ENCODE measurements around the gene ASB7. TPM values are rescaled to one million over a fixed set of nuclear protein-coding genes. Genes with fewer than 3 reads are reported as not detected.

The ASB7 gene
- total and polyA plus RNA-seq, 2 donors: 6.5 to 10.6 TPM

- H3K4me3 ChIP-seq (ENCODE audit: low read length in 2 of 2): no peak overlapping the region
- no peak for DNase-seq (ENCODE audit: low read depth in 6 of 9, low spot score in 9 of 9)
- H3K9me3 ChIP-seq (ENCODE audit: control insufficient read depth in 2 of 2, insufficient read depth in 1 of 2, low read length in 1 of 2): no peaks in the 10 kb centered on the region
- no peaks in the 10 kb centered on the region for H3K27me3 ChIP-seq (ENCODE audit: control insufficient read depth in 2 of 2, insufficient read depth in 1 of 2, low read length in 1 of 2)
- WGBS: 98% methylated on average over 5 of the region's 5 CpGs
- no peaks in the 10 kb centered on the region for H3K4me1 ChIP-seq (ENCODE audit: control insufficient read depth in 2 of 2, insufficient read depth in 2 of 2, low read length in 2 of 2)
- no peak overlapping the region for H3K27ac ChIP-seq (ENCODE audit: low read depth in 1 of 2, low read length in 1 of 2)
- peaks cover 0 to 11% of the 10 kb centered on the region in 2 donors for H3K36me3 ChIP-seq (ENCODE audit: control insufficient read depth in 2 of 2, insufficient read depth in 2 of 2, low read length in 1 of 2)
These were observed 48.9 kb downstream of the ASB7 start for GRCh38 chr15:100651253-100651652.

- no peak overlapping the region for H3K27ac ChIP-seq (ENCODE audit: low read depth in 1 of 2, low read length in 1 of 2)
- no peak for DNase-seq (ENCODE audit: low read depth in 6 of 9, low spot score in 9 of 9)
- 97% methylated on average over 2 of the region's 2 CpGs for WGBS
- H3K9me3 ChIP-seq (ENCODE audit: control insufficient read depth in 2 of 2, insufficient read depth in 1 of 2, low read length in 1 of 2): no peaks in the 10 kb centered on the region
- no peaks in the 10 kb centered on the region for H3K4me1 ChIP-seq (ENCODE audit: control insufficient read depth in 2 of 2, insufficient read depth in 2 of 2, low read length in 2 of 2)
- H3K4me3 ChIP-seq (ENCODE audit: low read length in 2 of 2): no peak overlapping the region
- no peaks in the 10 kb centered on the region for H3K27me3 ChIP-seq (ENCODE audit: control insufficient read depth in 2 of 2, insufficient read depth in 1 of 2, low read length in 1 of 2)
- H3K36me3 ChIP-seq (ENCODE audit: control insufficient read depth in 2 of 2, insufficient read depth in 2 of 2, low read length in 1 of 2): peaks cover 0 to 11% of the 10 kb centered on the region in 2 donors
These were observed 49.7 kb downstream of the ASB7 start for GRCh38 chr15:100652116-100652515.

DNA sequence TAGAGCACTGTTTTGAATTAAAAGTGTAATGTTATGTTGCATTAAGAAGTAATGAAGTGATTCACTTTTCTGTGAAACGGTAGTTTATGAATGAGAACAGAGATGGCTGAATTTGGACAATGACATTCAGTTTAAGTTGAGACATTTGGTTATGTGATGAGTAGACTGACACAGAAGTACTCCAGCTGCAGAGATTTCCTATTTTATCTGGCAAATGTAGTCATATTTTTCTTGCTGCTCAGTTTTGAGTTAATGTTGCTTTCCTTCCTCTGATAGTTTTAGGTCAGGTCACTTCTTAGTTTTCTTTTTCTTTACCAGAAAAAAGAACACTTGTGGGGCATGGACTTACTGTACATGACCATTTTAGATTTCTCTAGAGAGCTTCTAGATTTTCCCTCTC lies 51.2 kb downstream of the ASB7 start:
- no peaks in the 10 kb centered on the region for H3K9me3 ChIP-seq (ENCODE audit: control insufficient read depth in 2 of 2, insufficient read depth in 1 of 2, low read length in 1 of 2)
- no peak for DNase-seq (ENCODE audit: low read depth in 6 of 9, low spot score in 9 of 9)
- no peak overlapping the region for H3K27ac ChIP-seq (ENCODE audit: low read depth in 1 of 2, low read length in 1 of 2)
- H3K4me1 ChIP-seq (ENCODE audit: control insufficient read depth in 2 of 2, insufficient read depth in 2 of 2, low read length in 2 of 2): no peaks in the 10 kb centered on the region
- peaks cover 0 to 11% of the 10 kb centered on the region in 2 donors for H3K36me3 ChIP-seq (ENCODE audit: control insufficient read depth in 2 of 2, insufficient read depth in 2 of 2, low read length in 1 of 2)
- no peak overlapping the region for H3K4me3 ChIP-seq (ENCODE audit: low read length in 2 of 2)
- 97% methylated on average over 1 of the region's 1 CpG for WGBS
- no peaks in the 10 kb centered on the region for H3K27me3 ChIP-seq (ENCODE audit: control insufficient read depth in 2 of 2, insufficient read depth in 1 of 2, low read length in 1 of 2)

DNA sequence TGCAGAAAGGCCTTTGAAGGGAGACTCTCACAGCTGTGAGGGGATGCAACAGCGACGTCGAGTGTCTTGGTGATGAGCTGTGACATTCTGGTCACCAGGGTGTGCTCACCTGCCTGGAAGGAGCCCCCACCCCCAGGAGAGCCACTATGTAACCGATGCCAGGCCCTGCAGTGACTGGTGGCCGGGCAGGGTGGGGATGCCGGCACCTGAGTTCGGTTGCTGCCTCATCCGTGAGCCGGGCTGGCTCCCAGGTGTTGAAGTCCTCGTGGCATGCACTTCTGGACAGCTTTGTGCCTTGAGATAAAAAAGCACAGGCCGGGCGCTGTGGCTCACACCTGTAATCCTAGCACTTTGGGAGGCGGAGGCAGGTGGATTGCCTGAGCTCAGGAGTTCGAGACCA lies 56.5 kb downstream of the ASB7 start:
- WGBS: 92% methylated on average over 14 of the region's 14 CpGs
- no peaks in the 10 kb centered on the region for H3K9me3 ChIP-seq (ENCODE audit: control insufficient read depth in 2 of 2, insufficient read depth in 1 of 2, low read length in 1 of 2)

DNA sequence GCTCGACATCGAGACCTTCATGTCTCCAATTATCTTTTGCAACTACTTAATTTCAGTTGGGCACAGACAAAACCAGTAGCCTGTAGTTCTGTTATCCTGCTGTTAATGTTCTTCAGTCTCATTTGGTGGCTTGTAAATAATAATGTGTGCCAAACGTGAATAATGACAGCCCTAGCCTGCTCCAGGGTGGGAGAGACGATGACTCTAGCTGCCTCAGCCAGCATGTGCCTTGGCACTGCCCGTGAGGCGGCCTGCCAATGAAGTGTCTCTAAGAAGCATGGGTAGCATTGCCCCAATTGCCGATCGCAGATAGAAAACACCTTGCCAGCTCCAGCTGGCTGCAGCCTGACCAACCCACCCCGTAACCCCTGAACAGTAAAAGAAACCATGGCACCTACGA lies 58.8 kb downstream of the ASB7 start:
- Histone ChIP-seq H3K27ac (ENCODE audit: low read depth in 1 of 2, low read length in 1 of 2) (no peak overlapping the region), H3K36me3 (ENCODE audit: control insufficient read depth in 2 of 2, insufficient read depth in 2 of 2, low read length in 1 of 2) (no peaks in the 10 kb centered on the region), H3K27me3 (ENCODE audit: control insufficient read depth in 2 of 2, insufficient read depth in 1 of 2, low read length in 1 of 2) (peaks cover 0 to 7% of the 10 kb centered on the region in 2 donors), H3K4me3 (ENCODE audit: low read length in 2 of 2) (no peak overlapping the region), H3K4me1 (ENCODE audit: control insufficient read depth in 2 of 2, insufficient read depth in 2 of 2, low read length in 2 of 2) (no peaks in the 10 kb centered on the region), H3K9me3 (ENCODE audit: control insufficient read depth in 2 of 2, insufficient read depth in 1 of 2, low read length in 1 of 2) (no peaks in the 10 kb centered on the region)
- DNase-seq (ENCODE audit: low read depth in 6 of 9, low spot score in 9 of 9): no peak
- 94% methylated on average over 10 of the region's 10 CpGs for WGBS

More for the DNA sequence above, 56.5 kb downstream of the ASB7 start:
- DNase-seq (ENCODE audit: low read depth in 6 of 9, low spot score in 9 of 9): no peak
- Histone ChIP-seq H3K4me1 (ENCODE audit: control insufficient read depth in 2 of 2, insufficient read depth in 2 of 2, low read length in 2 of 2) (no peaks in the 10 kb centered on the region), H3K36me3 (ENCODE audit: control insufficient read depth in 2 of 2, insufficient read depth in 2 of 2, low read length in 1 of 2) (no peaks in the 10 kb centered on the region), H3K27me3 (ENCODE audit: control insufficient read depth in 2 of 2, insufficient read depth in 1 of 2, low read length in 1 of 2) (peaks cover 0 to 5% of the 10 kb centered on the region in 2 donors), H3K4me3 (ENCODE audit: low read length in 2 of 2) (no peak overlapping the region), H3K27ac (ENCODE audit: low read depth in 1 of 2, low read length in 1 of 2) (no peak overlapping the region)

DNA sequence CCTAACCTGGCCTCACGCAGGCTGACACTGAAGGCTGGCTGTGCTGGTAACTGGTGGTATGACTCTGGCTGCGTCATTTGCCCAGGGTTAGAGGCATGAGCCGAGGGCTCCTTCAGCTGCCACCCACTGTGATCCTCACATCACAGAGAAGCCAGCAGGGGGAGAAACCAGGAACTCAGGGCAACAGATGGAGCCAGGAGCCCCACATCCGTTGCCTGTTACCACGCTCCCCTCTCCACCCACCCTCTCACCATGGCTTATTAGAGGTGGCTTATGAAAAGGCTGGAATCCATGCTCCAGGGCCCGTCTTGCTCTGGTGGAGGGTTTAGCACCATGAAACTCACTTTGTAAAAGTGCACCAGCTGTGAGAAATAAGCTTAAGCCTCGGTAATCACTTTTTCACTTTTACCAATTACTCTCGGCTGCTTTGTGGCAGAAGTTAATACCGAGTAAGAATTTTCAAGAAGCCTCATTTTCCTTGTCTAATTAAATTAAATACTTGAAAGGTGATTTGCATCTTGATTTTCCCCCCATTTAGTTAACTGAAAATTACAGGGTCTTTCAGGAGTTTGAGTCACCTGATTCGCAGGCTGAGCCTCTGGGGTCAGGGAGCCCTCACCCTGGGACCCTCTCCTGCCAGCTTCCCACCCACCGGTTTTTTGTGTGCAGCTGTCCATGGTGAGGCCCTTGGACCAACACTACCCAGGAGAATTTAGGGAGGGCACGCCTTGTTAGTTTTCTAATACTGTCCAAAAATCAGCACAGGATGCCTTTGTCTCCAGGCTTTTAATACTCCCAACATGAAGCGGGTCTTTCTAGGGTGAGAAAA lies 60.9 kb downstream of the ASB7 start:
- 67% methylated on average over 13 of the region's 13 CpGs for WGBS
- Histone ChIP-seq H3K27ac (ENCODE audit: low read depth in 1 of 2, low read length in 1 of 2) (no peak overlapping the region), H3K4me1 (ENCODE audit: control insufficient read depth in 2 of 2, insufficient read depth in 2 of 2, low read length in 2 of 2) (no peaks in the 10 kb centered on the region), H3K4me3 (ENCODE audit: low read length in 2 of 2) (no peak overlapping the region), H3K27me3 (ENCODE audit: control insufficient read depth in 2 of 2, insufficient read depth in 1 of 2, low read length in 1 of 2) (peaks cover 0 to 7% of the 10 kb centered on the region in 2 donors), H3K36me3 (ENCODE audit: control insufficient read depth in 2 of 2, insufficient read depth in 2 of 2, low read length in 1 of 2) (no peaks in the 10 kb centered on the region), H3K9me3 (ENCODE audit: control insufficient read depth in 2 of 2, insufficient read depth in 1 of 2, low read length in 1 of 2) (no peaks in the 10 kb centered on the region)
- DNase-seq (ENCODE audit: low read depth in 6 of 9, low spot score in 9 of 9): no peak

DNA sequence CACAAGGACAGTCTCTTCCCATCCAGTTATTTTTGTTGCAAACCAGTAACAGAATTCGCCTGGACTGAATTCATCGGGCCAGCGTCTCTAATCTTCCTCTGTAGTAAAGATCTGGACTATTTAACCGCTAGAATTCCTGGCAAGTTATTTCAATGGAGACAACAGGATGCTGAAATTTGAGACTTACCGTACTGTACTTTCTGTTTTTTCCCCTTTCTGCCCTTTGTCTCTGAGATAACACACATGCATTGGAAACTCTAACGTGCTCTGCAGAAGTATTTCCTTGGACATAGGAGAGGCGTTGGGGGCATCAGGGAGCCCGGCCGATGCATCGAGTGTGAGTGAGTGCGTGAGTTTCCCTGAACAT lies 61.5 kb downstream of the ASB7 start:
- Histone ChIP-seq H3K9me3 (ENCODE audit: control insufficient read depth in 2 of 2, insufficient read depth in 1 of 2, low read length in 1 of 2) (no peaks in the 10 kb centered on the region), H3K4me1 (ENCODE audit: control insufficient read depth in 2 of 2, insufficient read depth in 2 of 2, low read length in 2 of 2) (no peaks in the 10 kb centered on the region), H3K36me3 (ENCODE audit: control insufficient read depth in 2 of 2, insufficient read depth in 2 of 2, low read length in 1 of 2) (no peaks in the 10 kb centered on the region), H3K27me3 (ENCODE audit: control insufficient read depth in 2 of 2, insufficient read depth in 1 of 2, low read length in 1 of 2) (peaks cover 0 to 7% of the 10 kb centered on the region in 2 donors), H3K27ac (ENCODE audit: low read depth in 1 of 2, low read length in 1 of 2) (no peak overlapping the region), H3K4me3 (ENCODE audit: low read length in 2 of 2) (no peak overlapping the region)
- 83% methylated on average over 11 of the region's 11 CpGs for WGBS
- no peak for DNase-seq (ENCODE audit: low read depth in 6 of 9, low spot score in 9 of 9)

DNA sequence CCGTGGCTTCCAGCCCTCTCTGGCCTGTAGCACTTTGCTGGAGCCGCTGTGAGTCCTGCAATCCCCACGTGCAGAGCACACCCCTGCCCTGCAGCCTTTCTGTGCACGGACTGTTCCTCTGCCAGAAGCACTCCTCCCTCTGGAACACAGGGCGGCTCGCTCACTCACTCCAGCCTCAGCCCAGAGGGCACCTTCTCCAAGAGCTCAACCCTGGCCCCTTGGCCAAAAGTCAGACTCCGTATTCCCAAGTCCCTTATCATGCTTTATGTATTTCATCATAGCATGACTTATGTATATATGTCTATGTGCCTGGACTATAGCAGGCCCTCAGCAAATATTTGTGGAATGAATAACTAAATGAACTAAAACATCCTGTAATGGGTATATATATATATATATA lies 63.2 kb downstream of the ASB7 start:
- Histone ChIP-seq H3K9me3 (ENCODE audit: control insufficient read depth in 2 of 2, insufficient read depth in 1 of 2, low read length in 1 of 2) (no peaks in the 10 kb centered on the region), H3K27ac (ENCODE audit: low read depth in 1 of 2, low read length in 1 of 2) (no peak overlapping the region), H3K36me3 (ENCODE audit: control insufficient read depth in 2 of 2, insufficient read depth in 2 of 2, low read length in 1 of 2) (no peaks in the 10 kb centered on the region), H3K4me1 (ENCODE audit: control insufficient read depth in 2 of 2, insufficient read depth in 2 of 2, low read length in 2 of 2) (no peaks in the 10 kb centered on the region), H3K27me3 (ENCODE audit: control insufficient read depth in 2 of 2, insufficient read depth in 1 of 2, low read length in 1 of 2) (peaks cover 0 to 7% of the 10 kb centered on the region in 2 donors), H3K4me3 (ENCODE audit: low read length in 2 of 2) (no peak overlapping the region)
- 78% methylated on average over 7 of the region's 7 CpGs for WGBS
- no peak for DNase-seq (ENCODE audit: low read depth in 6 of 9, low spot score in 9 of 9)

GRCh38 chr15:100667405-100668347 lies 65.3 kb downstream of the ASB7 start:
- no peaks in the 10 kb centered on the region for H3K4me1 ChIP-seq (ENCODE audit: control insufficient read depth in 2 of 2, insufficient read depth in 2 of 2, low read length in 2 of 2)
- H3K27ac ChIP-seq (ENCODE audit: low read depth in 1 of 2, low read length in 1 of 2): peak overlapping the region in 1 of 2 donors; percentile 2
- no peaks in the 10 kb centered on the region for H3K9me3 ChIP-seq (ENCODE audit: control insufficient read depth in 2 of 2, insufficient read depth in 1 of 2, low read length in 1 of 2)
- H3K4me3 ChIP-seq (ENCODE audit: low read length in 2 of 2): no peak overlapping the region
- DNase-seq (ENCODE audit: low read depth in 6 of 9, low spot score in 9 of 9): no peak
- no peaks in the 10 kb centered on the region for H3K36me3 ChIP-seq (ENCODE audit: control insufficient read depth in 2 of 2, insufficient read depth in 2 of 2, low read length in 1 of 2)
- H3K27me3 ChIP-seq (ENCODE audit: control insufficient read depth in 2 of 2, insufficient read depth in 1 of 2, low read length in 1 of 2): peaks cover 0 to 7% of the 10 kb centered on the region in 2 donors
- whole genome bisulfite sequencing: 94% methylated on average over 20 of the region's 20 CpGs
